Measurements from ENCODE around the gene TRIP13.
"Not testable (repeated sequence)": the region's sequence is repeated elsewhere in the genome, so short reads cannot be mapped to it uniquely, and the experiment has no call there.

TRIP13 gene

DNA sequence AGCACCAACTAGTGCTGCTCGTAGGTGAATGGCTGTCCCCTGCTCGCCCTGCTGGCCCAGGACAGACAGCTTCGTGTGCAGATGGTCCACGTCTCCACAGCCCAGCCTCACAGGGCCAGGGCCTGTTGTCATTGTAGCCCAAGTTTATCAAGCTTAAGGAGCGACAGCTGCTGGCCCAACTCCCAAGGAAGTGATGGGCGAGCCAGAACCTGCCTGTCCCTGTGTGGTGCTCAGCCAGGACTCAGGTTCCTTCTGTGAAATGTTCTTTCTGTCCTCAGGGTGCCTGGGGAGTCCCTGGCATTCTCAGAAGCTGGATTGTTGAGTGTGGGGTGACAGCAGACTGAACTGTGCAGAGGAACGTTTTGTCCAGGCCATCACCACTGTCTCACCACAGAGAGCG lies 16.4 kb downstream of the TRIP13 start:
- Histone ChIP-seq H3K27me3 (ENCODE audit: control insufficient read depth, insufficient read depth, low read length) (no peaks in the 10 kb centered on the region), H3K36me3 (ENCODE audit: control insufficient read depth, low read depth, low read length) (peaks cover 56% of the 10 kb centered on the region), H3K27ac (ENCODE audit: low read length) (no peak overlapping the region)

DNA sequence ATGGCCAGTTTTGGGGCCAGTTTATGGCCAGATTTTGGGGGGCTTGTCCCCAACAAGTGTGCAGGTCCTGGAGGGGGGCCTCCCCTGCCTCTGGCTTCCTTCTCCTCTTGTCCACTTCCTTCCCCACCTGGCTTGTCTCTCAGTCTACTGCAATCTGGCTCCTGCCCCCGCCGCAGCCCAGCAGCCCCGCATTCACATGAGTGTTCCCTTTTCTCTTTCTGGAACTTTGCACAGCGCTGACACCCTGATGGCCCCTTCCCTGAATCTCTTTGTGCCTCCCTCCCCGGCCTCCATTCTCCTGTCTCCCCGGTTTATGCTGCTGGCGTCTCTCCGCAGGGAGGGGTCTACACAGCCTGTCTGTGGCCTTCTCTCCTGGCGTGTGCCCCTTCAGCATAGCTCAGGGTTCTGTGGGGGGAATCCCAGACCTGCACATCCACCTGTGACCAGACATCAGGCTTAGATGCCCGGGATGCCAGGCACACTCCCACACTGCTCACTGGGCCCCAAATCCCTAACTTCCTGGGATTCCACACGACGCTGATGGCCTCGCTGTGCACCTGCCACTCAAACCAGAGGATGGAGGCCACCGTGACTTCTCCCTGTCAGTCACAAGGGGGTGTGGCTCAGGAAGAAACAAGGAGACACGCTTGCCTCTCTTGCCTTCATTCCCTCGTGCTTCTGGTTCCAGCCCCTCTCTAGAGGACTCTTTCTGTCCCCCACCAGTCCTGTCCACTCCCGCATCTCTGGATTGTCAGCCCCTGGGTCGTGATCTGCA lies 17.5 kb downstream of the TRIP13 start:
- H3K4me3 ChIP-seq (ENCODE audit: low read length) = no peak overlapping the region
- no peaks in the 10 kb centered on the region for H3K9me3 ChIP-seq (ENCODE audit: control insufficient read depth, low read depth, low read length)
- no peaks in the 10 kb centered on the region for H3K4me1 ChIP-seq (ENCODE audit: control insufficient read depth, low read depth, low read length)
- H3K9ac ChIP-seq (ENCODE audit: low read length) = no peak overlapping the region
- peaks cover 56% of the 10 kb centered on the region for H3K36me3 ChIP-seq (ENCODE audit: control insufficient read depth, low read depth, low read length)
- H3K27me3 ChIP-seq (ENCODE audit: control insufficient read depth, insufficient read depth, low read length) = no peaks in the 10 kb centered on the region
- no peak overlapping the region for H3K27ac ChIP-seq (ENCODE audit: low read length)

More for the DNA sequence above, 16.4 kb downstream of the TRIP13 start:
- no peaks in the 10 kb centered on the region for H3K9me3 ChIP-seq (ENCODE audit: control insufficient read depth, low read depth, low read length)
- no peak overlapping the region for H3K9ac ChIP-seq (ENCODE audit: low read length)
- H3K4me3 ChIP-seq (ENCODE audit: low read length) = no peak overlapping the region
- no peaks in the 10 kb centered on the region for H3K4me1 ChIP-seq (ENCODE audit: control insufficient read depth, low read depth, low read length)

DNA sequence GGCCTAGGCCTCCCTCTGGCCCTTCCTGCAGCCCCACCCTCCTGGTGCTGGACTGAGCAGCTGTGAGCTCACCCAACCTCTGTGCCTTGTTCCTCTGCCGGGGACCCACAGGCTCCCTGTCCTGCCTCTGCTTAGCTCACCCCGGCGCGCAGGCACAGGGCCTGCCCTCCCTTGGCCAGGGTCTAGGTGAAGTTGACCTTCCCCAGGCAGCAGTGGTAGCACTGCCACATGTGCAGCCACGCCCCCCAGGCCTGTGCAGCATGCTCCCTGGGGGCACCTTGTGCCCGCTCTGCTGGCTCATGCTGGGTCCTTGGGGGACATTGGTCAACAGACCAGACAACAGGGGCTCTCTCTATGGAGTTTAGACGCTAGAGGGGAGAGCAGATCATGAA lies 18.1 kb downstream of the TRIP13 start:
- Histone ChIP-seq H3K27ac (ENCODE audit: low read length) (no peak overlapping the region), H3K9me3 (ENCODE audit: control insufficient read depth, low read depth, low read length) (no peaks in the 10 kb centered on the region), H3K27me3 (ENCODE audit: control insufficient read depth, insufficient read depth, low read length) (no peaks in the 10 kb centered on the region), H3K4me3 (ENCODE audit: low read length) (no peak overlapping the region), H3K4me1 (ENCODE audit: control insufficient read depth, low read depth, low read length) (no peaks in the 10 kb centered on the region), H3K9ac (ENCODE audit: low read length) (no peak overlapping the region), H3K36me3 (ENCODE audit: control insufficient read depth, low read depth, low read length) (peaks cover 56% of the 10 kb centered on the region)

DNA sequence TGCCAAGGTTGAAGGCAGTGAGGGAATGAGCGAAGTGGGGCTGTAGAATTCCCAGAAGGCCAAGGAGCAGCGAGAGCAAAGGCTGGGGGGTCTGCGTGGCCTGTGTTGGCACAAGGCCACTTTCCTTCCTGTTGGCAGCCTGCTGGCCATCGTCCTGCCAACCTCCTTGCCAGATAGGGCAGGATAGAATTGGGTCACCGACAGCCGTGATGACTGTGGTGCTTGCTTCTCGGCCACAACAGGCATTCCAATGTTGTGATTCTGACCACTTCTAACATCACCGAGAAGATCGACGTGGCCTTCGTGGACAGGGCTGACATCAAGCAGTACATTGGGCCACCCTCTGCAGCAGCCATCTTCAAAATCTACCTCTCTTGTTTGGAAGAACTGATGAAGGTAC lies 18.9 kb downstream of the TRIP13 start:
- Histone ChIP-seq H3K9me3 (ENCODE audit: control insufficient read depth, low read depth, low read length) (no peaks in the 10 kb centered on the region), H3K4me3 (ENCODE audit: low read length) (no peak overlapping the region), H3K27me3 (ENCODE audit: control insufficient read depth, insufficient read depth, low read length) (no peaks in the 10 kb centered on the region), H3K4me1 (ENCODE audit: control insufficient read depth, low read depth, low read length) (no peaks in the 10 kb centered on the region), H3K36me3 (ENCODE audit: control insufficient read depth, low read depth, low read length) (peaks cover 58% of the 10 kb centered on the region), H3K9ac (ENCODE audit: low read length) (no peak overlapping the region), H3K27ac (ENCODE audit: low read length) (no peak overlapping the region)

DNA sequence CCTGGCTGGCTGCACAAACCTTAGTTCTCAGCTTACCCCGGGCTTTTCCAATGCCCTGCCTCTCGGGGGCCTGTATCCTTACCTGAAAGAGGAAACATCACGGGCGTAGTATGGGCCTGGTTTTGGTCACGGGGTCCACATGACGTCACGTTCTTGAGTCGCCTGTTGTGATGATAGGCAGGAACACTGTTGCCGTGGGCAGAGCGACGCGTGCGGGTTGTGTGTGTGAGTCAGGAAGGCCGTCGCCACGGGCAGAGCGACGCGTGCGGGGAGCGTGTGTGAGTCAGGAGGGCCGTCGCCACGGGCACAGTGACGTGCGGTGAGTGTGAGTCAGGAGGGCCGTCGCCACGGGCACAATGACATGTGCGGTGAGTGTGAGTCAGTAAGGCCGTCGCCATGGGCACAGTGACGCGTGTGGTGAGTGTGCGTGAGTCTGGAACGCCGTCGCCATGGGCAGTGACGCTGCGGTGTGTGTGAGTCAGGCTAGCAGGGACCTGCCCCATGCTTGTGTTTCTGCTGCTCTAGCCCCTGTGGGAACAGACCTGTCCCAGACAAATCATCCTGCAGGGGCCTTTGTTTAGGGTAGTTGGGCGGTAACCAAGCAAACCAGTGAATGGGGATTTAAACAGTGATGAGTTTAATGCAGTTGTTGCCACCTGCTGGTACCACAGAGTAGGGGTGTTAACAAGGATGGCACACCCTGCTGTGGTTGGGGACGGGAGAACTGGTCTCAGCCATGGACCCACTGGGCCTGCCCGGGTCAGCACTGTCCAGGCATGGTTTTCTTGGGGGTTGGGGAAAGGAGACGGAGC lies 19.8 kb downstream of the TRIP13 start:
- H3K27ac ChIP-seq (ENCODE audit: low read length) = no peak overlapping the region
- no peaks in the 10 kb centered on the region for H3K9me3 ChIP-seq (ENCODE audit: control insufficient read depth, low read depth, low read length)
- H3K4me3 ChIP-seq (ENCODE audit: low read length) = no peak overlapping the region
- H3K36me3 ChIP-seq (ENCODE audit: control insufficient read depth, low read depth, low read length) = peaks cover 59% of the 10 kb centered on the region
- no peaks in the 10 kb centered on the region for H3K27me3 ChIP-seq (ENCODE audit: control insufficient read depth, insufficient read depth, low read length)
- no peaks in the 10 kb centered on the region for H3K4me1 ChIP-seq (ENCODE audit: control insufficient read depth, low read depth, low read length)
- no peak overlapping the region for H3K9ac ChIP-seq (ENCODE audit: low read length)

DNA sequence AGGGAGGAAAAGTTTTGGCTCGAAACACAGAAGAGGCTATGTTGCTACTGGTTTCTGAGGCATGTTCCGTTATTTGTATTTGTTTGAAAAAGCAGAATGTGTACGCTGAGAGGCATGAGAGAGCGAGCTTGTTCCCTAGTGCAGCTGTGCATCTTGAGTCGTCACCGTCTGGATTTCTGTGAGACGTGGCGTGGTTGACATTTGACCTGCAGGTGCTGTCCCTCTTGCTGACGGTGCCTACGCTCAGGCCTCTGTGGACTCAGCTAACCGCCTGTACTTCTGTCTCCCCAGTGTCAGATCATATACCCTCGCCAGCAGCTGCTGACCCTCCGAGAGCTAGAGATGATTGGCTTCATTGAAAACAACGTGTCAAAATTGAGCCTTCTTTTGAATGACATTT lies 21.5 kb downstream of the TRIP13 start:
- H3K9ac ChIP-seq (ENCODE audit: low read length) = no peak overlapping the region
- H3K27ac ChIP-seq (ENCODE audit: low read length) = no peak overlapping the region
- H3K36me3 ChIP-seq (ENCODE audit: control insufficient read depth, low read depth, low read length) = peaks cover 50% of the 10 kb centered on the region

DNA sequence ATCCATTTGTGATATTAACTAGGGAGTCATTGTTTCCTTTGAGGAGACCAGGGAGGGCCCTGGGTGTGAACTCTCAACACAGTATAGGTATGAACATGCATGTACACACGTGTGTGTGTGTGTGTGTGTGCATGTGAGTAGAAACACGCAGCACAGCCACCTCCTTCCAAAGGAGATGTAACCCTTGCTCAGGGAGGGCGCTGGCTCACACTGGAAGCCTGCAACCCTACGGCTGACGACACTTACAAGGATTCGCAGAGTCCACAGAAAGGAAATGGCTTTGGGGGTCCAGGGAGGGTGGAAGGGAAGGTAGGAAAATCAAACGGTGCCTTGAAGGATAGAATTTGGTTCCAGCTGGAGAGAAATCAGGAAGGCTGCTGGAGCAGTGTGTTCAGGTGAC lies 21.9 kb downstream of the TRIP13 start:
- H3K9ac ChIP-seq (ENCODE audit: low read length) = no peak overlapping the region
- H3K27me3 ChIP-seq (ENCODE audit: control insufficient read depth, insufficient read depth, low read length) = no peaks in the 10 kb centered on the region
- H3K4me1 ChIP-seq (ENCODE audit: control insufficient read depth, low read depth, low read length) = no peaks in the 10 kb centered on the region
- no peaks in the 10 kb centered on the region for H3K9me3 ChIP-seq (ENCODE audit: control insufficient read depth, low read depth, low read length)
- no peak overlapping the region for H3K27ac ChIP-seq (ENCODE audit: low read length)
- H3K4me3 ChIP-seq (ENCODE audit: low read length) = no peak overlapping the region
- H3K36me3 ChIP-seq (ENCODE audit: control insufficient read depth, low read depth, low read length) = peaks cover 48% of the 10 kb centered on the region

More for the DNA sequence above, 21.5 kb downstream of the TRIP13 start:
- H3K4me3 ChIP-seq (ENCODE audit: low read length) = no peak overlapping the region
- no peaks in the 10 kb centered on the region for H3K9me3 ChIP-seq (ENCODE audit: control insufficient read depth, low read depth, low read length)
- H3K27me3 ChIP-seq (ENCODE audit: control insufficient read depth, insufficient read depth, low read length) = no peaks in the 10 kb centered on the region
- H3K4me1 ChIP-seq (ENCODE audit: control insufficient read depth, low read depth, low read length) = no peaks in the 10 kb centered on the region

DNA sequence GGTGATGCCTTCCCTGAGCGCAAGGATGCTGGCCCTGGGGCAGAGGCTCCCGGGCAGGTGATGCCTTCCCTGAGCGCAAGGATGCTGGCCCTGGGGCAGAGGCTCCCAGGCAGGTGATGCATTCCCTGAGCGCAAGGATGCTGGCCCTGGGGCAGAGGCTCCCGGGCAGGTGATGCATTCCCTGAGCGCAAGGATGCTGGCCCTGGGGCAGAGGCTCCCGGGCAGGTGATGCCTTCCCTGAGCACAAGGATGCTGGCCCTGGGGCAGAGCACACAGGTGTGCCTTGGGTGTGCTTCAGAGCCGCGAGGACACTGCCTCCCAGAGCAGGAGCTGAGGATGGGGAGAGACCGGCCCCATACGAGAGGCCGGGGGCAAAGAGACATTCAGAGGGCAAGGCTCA lies 22.7 kb downstream of the TRIP13 start:
- peaks cover 46% of the 10 kb centered on the region for H3K36me3 ChIP-seq (ENCODE audit: control insufficient read depth, low read depth, low read length)
- H3K9ac ChIP-seq (ENCODE audit: low read length); H3K27me3 ChIP-seq (ENCODE audit: control insufficient read depth, insufficient read depth, low read length); H3K27ac ChIP-seq (ENCODE audit: low read length); H3K9me3 ChIP-seq (ENCODE audit: control insufficient read depth, low read depth, low read length); H3K4me1 ChIP-seq (ENCODE audit: control insufficient read depth, low read depth, low read length); H3K4me3 ChIP-seq (ENCODE audit: low read length): not testable (repeated sequence)

DNA sequence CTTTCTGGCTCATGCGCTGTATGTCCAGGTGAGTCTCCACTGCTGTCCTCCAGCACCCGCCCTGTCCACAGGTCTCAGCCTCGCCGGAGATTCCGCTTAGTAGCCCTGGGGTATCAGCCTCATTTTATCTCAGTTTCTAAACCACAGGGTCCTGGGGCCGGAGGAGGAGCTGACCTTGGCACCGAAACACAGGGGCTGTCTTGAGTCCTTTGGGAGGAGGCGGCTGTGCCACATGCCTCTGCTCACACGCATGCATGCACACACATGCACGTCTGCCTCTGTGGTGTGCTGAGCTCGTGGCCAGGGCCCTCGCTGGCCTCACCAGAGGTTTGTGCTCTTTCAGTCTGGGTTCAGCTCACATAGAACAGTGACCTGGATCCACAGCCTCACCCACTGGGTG lies 23.3 kb downstream of the TRIP13 start:
- H3K27ac ChIP-seq (ENCODE audit: low read length) = no peak overlapping the region
- H3K9ac ChIP-seq (ENCODE audit: low read length) = no peak overlapping the region
- H3K9me3 ChIP-seq (ENCODE audit: control insufficient read depth, low read depth, low read length) = no peaks in the 10 kb centered on the region
- peaks cover 46% of the 10 kb centered on the region for H3K36me3 ChIP-seq (ENCODE audit: control insufficient read depth, low read depth, low read length)
- no peaks in the 10 kb centered on the region for H3K27me3 ChIP-seq (ENCODE audit: control insufficient read depth, insufficient read depth, low read length)
- no peaks in the 10 kb centered on the region for H3K4me1 ChIP-seq (ENCODE audit: control insufficient read depth, low read depth, low read length)
- no peak overlapping the region for H3K4me3 ChIP-seq (ENCODE audit: low read length)

DNA sequence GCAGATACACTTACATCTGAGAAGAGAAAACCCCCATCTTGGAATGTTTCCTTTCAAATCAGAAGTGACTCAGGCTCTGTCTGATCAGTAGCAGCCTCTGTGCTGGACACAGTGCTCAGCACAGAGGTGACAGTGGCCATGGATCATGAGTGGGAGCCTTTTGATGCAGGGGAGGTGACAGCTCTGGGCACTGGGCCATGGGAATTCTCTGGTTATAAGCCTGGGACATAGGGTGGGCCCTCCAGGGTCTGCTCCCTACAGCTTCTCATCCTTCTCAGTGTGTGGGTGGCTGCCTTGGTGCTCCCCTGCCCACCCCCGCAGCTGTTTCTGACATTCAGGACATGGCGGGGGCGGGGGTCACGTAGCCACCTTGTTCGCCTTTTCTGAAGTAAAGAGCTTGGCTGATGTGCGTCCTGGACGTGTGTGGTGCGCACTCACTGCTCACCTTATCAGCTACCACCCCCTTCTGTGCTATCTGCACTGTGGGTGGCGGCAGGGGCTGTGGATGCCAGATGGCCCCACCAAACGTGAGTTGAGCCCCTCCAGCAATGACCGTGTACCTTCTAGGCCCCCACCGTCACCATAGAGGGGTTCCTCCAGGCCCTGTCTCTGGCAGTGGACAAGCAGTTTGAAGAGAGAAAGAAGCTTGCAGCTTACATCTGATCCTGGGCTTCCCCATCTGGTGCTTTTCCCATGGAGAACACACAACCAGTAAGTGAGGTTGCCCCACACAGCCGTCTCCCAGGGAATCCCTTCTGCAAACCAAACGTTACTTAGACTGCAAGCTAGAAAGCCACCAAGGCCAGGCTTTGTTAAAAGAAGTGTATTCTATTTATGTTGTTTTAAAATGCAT lies 24.0 kb downstream of the TRIP13 start:
- Histone ChIP-seq H3K4me3 (ENCODE audit: low read length) (no peak overlapping the region), H3K9ac (ENCODE audit: low read length) (no peak overlapping the region), H3K9me3 (ENCODE audit: control insufficient read depth, low read depth, low read length) (no peaks in the 10 kb centered on the region), H3K4me1 (ENCODE audit: control insufficient read depth, low read depth, low read length) (no peaks in the 10 kb centered on the region), H3K27ac (ENCODE audit: low read length) (no peak overlapping the region), H3K36me3 (ENCODE audit: control insufficient read depth, low read depth, low read length) (peaks cover 46% of the 10 kb centered on the region), H3K27me3 (ENCODE audit: control insufficient read depth, insufficient read depth, low read length) (no peaks in the 10 kb centered on the region)

DNA sequence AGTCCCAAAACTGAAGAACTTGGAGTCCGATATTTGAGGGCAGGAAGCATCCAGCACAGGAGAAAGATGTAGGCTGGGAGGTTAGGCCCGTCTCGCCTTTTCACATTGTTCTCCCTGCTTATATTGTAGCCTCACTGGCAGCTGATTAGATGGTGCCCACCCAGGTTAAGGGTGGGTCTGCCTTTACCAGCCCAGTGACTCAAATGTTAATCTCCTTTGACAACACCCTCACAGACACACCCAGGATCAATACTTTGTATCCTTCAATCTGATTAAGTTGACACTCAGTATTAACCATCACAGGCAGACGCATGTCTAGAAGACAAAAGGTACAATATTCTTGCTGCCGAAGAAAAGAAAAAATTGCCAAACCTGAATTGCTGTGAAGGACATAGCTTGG lies 26.0 kb downstream of the TRIP13 start:
- not testable (repeated sequence) for H3K9ac ChIP-seq (ENCODE audit: low read length); H3K4me1 ChIP-seq (ENCODE audit: control insufficient read depth, low read depth, low read length); H3K27me3 ChIP-seq (ENCODE audit: control insufficient read depth, insufficient read depth, low read length); H3K9me3 ChIP-seq (ENCODE audit: control insufficient read depth, low read depth, low read length); H3K4me3 ChIP-seq (ENCODE audit: low read length); H3K27ac ChIP-seq (ENCODE audit: low read length)
- H3K36me3 ChIP-seq (ENCODE audit: control insufficient read depth, low read depth, low read length) = peaks cover 44% of the 10 kb centered on the region

Measured in iPS-18a (cell line).